ENCODE results near the gene STX7. TPM values are rescaled to one million over a fixed set of nuclear protein-coding genes. Genes with fewer than 3 reads are reported as not detected.

The STX7 gene
- total and polyA plus RNA-seq, 3 donors from 2014 or later, result 12.7 to 18.8 (median 16.2) TPM

DNA sequence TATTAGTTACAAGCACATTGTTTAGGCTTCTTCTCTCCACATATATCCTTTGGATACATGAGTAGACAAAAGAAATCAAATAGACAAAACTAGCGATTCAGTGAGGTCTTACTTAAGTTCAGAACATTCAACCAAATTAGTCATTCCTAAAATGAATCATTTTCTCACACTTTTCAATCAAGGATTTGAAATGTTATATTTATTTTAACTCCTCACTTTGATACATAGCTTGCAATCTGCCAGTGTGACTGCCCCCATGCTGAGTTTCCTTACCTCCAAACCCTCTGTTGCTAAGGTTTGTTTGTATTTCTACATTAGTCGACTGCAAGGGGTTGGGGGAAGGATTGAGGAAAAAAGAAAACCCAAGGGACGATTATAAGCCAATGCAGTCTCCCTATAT is 108.2 kb downstream of the STX7 start:
- intact Hi-C loops (cut with DNase I; ENCODE audit: low total_unique reads), result no loop called here
- DNase-seq, result no peak
- Histone ChIP-seq H3K4me3 (no peak overlapping the region), H3K27ac (no peak overlapping the region), H3K4me1 (no peaks in the 10 kb centered on the region), H3K36me3 (ENCODE audit: low read depth, missing control alignments) (no peaks in the 10 kb centered on the region), H3K9me3 (no peaks in the 10 kb centered on the region), H3K27me3 (no peaks in the 10 kb centered on the region)
- 57 to 60% methylated on average over 3 of the region's 3 CpGs for WGBS, 2 donors
- TF ChIP-seq, protein P1, sequence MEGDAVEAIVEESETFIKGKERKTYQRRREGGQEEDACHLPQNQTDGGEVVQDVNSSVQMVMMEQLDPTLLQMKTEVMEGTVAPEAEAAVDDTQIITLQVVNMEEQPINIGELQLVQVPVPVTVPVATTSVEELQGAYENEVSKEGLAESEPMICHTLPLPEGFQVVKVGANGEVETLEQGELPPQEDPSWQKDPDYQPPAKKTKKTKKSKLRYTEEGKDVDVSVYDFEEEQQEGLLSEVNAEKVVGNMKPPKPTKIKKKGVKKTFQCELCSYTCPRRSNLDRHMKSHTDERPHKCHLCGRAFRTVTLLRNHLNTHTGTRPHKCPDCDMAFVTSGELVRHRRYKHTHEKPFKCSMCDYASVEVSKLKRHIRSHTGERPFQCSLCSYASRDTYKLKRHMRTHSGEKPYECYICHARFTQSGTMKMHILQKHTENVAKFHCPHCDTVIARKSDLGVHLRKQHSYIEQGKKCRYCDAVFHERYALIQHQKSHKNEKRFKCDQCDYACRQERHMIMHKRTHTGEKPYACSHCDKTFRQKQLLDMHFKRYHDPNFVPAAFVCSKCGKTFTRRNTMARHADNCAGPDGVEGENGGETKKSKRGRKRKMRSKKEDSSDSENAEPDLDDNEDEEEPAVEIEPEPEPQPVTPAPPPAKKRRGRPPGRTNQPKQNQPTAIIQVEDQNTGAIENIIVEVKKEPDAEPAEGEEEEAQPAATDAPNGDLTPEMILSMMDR (IDR thresholded peaks at IDR 0.05), result no peak
- no peak for TF ChIP-seq POLR2A (IDR thresholded peaks at IDR 0.05)

DNA sequence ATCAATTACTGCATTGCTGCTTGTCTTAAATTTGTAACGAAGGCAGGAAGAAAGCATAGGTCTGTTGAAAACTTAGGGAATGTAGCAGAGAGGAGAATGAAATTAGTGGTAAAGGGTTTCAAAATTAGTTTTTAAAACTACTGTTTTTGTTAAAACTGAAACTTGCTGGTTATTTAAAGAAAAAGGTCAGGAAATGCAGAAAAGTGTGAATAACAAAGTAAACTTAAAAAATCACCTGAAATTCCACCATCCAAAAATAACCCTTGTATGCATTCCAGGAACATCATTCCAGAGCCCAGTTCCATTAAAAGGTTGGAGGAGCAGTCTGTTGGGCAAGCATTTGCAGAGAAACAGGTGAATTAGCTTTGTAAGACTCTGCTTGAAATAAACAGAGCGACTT is 108.6 kb downstream of the STX7 start:
- Histone ChIP-seq H3K27ac (no peak overlapping the region), H3K9me3 (no peaks in the 10 kb centered on the region), H3K4me3 (no peak overlapping the region), H3K36me3 (ENCODE audit: low read depth, missing control alignments) (no peaks in the 10 kb centered on the region), H3K27me3 (no peaks in the 10 kb centered on the region), H3K4me1 (no peaks in the 10 kb centered on the region)
- intact Hi-C loops (cut with DNase I; ENCODE audit: low total_unique reads), result no loop called here
- no peak for DNase-seq
- TF ChIP-seq, protein P1 (IDR thresholded peaks at IDR 0.05), result no peak
- TF ChIP-seq POLR2A (IDR thresholded peaks at IDR 0.05), result no peak
- 48 to 58% methylated on average over 2 of the region's 2 CpGs for WGBS, 2 donors

DNA sequence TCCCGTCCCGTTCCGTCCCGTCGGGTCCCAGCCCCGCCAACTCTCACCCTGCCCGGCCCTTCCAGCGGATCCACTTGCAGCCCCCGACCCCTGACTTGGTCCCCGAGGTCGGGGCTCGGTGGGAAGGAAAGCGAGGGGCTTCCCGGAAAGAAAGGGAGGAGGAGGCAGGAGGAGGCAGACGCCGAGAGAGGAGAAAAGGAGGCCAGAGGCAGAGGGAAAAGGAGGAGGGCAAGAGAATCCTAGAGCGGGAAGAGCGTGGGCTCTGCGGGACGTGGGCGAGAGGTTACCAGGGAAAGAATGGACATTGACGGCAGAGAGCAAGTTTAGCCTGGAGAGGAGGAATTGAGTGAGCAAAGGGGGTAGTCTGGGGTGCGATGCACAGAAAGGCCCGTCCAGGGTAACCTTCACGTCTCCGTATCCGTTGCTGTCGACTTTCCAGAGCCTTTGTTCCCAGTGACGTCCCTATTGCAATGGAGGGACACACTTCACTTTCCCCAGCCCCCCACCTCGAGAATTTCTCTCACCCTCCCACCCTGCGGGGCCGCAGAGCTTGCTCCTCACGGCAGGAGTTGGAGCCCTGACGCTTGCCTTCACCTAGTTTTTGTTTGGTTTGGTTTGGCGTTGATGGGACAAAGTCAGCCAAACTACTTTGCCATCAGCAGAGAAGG is 111.2 kb downstream of the STX7 start:
- H3K4me1 ChIP-seq, result no peaks in the 10 kb centered on the region
- WGBS, 2 donors, result 19 to 20% methylated on average over 26 to 35 of the region's 35 CpGs
- H3K9me3 ChIP-seq, result no peaks in the 10 kb centered on the region
- intact Hi-C loops (cut with DNase I; ENCODE audit: low total_unique reads), result no loop called here
- no peaks in the 10 kb centered on the region for H3K27me3 ChIP-seq
- TF ChIP-seq POLR2A (IDR thresholded peaks at IDR 0.05), result no peak
- TF ChIP-seq, protein P1 (IDR thresholded peaks at IDR 0.05), result no peak
- no peak for DNase-seq
- peak overlapping the region; percentile 34 to 65 for H3K4me3 ChIP-seq
- no peak overlapping the region for H3K27ac ChIP-seq
- H3K36me3 ChIP-seq (ENCODE audit: low read depth, missing control alignments), result no peaks in the 10 kb centered on the region

DNA sequence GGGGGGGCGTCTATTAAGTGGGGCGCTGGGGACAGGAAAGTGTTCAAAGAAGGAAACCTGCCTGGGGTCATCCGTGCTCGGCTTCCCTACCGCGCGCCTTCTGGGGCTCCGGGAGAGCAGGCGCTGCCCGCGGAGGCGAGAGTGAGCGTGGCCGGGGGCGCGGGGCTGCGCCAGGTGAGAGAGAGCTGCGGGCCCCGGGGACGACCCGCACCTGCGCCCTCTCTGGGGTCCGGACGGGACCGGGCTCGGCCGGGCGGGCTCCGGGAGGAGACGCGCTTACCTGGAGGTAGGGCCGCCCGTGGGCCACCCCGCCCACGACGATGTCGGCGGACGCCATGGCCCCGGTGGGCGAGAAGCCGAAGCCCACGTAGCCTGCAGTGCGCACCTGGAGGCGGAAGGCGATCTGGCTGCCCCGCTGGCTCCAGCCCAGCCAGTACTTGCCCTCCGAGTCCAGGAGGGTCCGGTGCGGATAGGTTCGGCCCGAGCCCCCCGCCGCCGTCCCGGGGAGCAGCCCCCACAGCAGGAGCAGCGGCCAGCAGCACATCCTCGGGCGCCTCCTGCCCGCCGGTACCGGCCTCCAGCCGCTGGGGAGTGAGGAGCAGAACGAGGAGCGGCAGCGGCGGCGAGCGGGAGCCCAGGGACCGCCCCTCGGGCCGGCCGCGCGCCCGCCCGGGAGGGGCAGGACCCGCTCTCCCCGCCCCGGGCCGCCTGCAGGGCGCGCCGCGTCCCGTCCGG is 111.9 kb downstream of the STX7 start, which contains the start of gene MOXD1:
TSS of gene MOXD1 (minus strand) at position 593 of the 735 bp plus-strand sequence. CDS start at position 544, 49 bp downstream.
- no peak for TF ChIP-seq POLR2A (IDR thresholded peaks at IDR 0.05)
- TF ChIP-seq, protein P1 (IDR thresholded peaks at IDR 0.05), result no peak
- DNase-seq, result peak; percentile 19
- H3K27me3 ChIP-seq, result no peaks in the 10 kb centered on the region

More for the DNA sequence above, 111.9 kb downstream of the STX7 start, which contains the start of gene MOXD1:
- H3K4me3 ChIP-seq, result peak within 1 kb of the TSS; percentile 34 to 65
- no peaks in the 10 kb centered on the region for H3K9me3 ChIP-seq
- no peaks in the 10 kb centered on the region for H3K36me3 ChIP-seq (ENCODE audit: low read depth, missing control alignments)
- H3K4me1 ChIP-seq, result no peaks in the 10 kb centered on the region
- intact Hi-C loops (cut with DNase I; ENCODE audit: low total_unique reads), result no loop called here
- no peak within 1 kb of the TSS for H3K27ac ChIP-seq
- WGBS, 2 donors, result 2% methylated on average over 34 of the region's 87 CpGs; no CpG with 5 or more reads in 1 of the 2 donors

All from testis (tissue), 3 donors.